Prostate gland (tissue), 2 donors: Measurements from ENCODE around the gene ZNF365. TPM values are rescaled to one million over a fixed set of nuclear protein-coding genes. Genes with fewer than 3 reads are reported as not detected.

Source experiments
- DNase-seq: peaks from one replicate; pipeline ENCODE4 v3.0.0-alpha.2; 2019; ENCODE audit warnings: low spot score
- H3K27ac ChIP-seq, 2 donors: fragments of 200-600 bp; sonication (generic); 2 replicates each; pipeline ENCODE4 v1.5.1; 2017 to 2019
- H3K27me3 ChIP-seq: fragments of 200-600 bp; sonication (generic); replicated peaks from 2 replicates; pipeline ENCODE4 v1.5.1; 2019; ENCODE audit not compliant: insufficient read depth
- H3K36me3 ChIP-seq, 2 donors: fragments of 200-600 bp; sonication (generic); 1 replicate in 1 of 2; 2 replicates in 1 of 2; pipeline versions ENCODE4 v1.5.1 to v1.8.1; 2017 to 2019
- H3K4me1 ChIP-seq: fragments of 200-600 bp; sonication (generic); replicated peaks from 2 replicates; pipeline ENCODE4 v1.5.1; 2019
- H3K4me3 ChIP-seq, 2 donors: fragments of 200-600 bp; sonication (generic); 2 replicates each; pipeline ENCODE4 v1.5.1; 2017 to 2019
- H3K9me3 ChIP-seq: fragments of 200-600 bp; sonication (generic); 2 replicates; pipeline ENCODE4 v1.5.1; 2017
- POLR2A ChIP-seq: fragments of 450-650 bp; IDR thresholded peaks from one replicate; pipeline ENCODE4 v1.6.1; 2016; ENCODE audit warnings: antibody characterized with exemption, mild to moderate bottlenecking
- POLR2AphosphoS5 ChIP-seq: sonication (generic); formaldehyde crosslinking; IDR thresholded peaks from one replicate; pipeline ENCODE4 v1.6.1; 2017; ENCODE audit warnings: antibody characterized with exemption
- WGBS: methylation state at CpG from one replicate; pipeline ENCODE4 v1.1.5; 2018; 5-methylcytosine and 5-hydroxymethylcytosine counted together
- intact Hi-C: fragments of 100-400 bp; cut with DNase I; formaldehyde crosslinking; loops from one replicate; pipeline ENCODE4 v1.14.2; 2022
- total RNA-seq, 2 donors: library from RNA; depleted of rRNA; stranded (reverse); fragments of >200 nt; gene quantifications; one replicate each; pipeline ENCODE4 v1.1.0, GENCODE V29; 2016
- TF ChIP-seq, protein P1 (sequence below), 4 experiments: fragments of 200-600 bp in 2 of 4; fragments of 450-650 bp in 2 of 4; sonication (generic) in 2 of 4; IDR thresholded peaks; 1 replicate in 3 of 4; 2 replicates in 1 of 4; pipeline ENCODE4 v1.5.1; 2016 to 2019; ENCODE audit warnings: antibody characterized with exemption in 4 of 4, mild to moderate bottlenecking in 2 of 4, moderate library complexity in 2 of 4

The ZNF365 gene
- total RNA-seq, 2 donors from 2014 or later, result 0.55 to 3.5 TPM

DNA sequence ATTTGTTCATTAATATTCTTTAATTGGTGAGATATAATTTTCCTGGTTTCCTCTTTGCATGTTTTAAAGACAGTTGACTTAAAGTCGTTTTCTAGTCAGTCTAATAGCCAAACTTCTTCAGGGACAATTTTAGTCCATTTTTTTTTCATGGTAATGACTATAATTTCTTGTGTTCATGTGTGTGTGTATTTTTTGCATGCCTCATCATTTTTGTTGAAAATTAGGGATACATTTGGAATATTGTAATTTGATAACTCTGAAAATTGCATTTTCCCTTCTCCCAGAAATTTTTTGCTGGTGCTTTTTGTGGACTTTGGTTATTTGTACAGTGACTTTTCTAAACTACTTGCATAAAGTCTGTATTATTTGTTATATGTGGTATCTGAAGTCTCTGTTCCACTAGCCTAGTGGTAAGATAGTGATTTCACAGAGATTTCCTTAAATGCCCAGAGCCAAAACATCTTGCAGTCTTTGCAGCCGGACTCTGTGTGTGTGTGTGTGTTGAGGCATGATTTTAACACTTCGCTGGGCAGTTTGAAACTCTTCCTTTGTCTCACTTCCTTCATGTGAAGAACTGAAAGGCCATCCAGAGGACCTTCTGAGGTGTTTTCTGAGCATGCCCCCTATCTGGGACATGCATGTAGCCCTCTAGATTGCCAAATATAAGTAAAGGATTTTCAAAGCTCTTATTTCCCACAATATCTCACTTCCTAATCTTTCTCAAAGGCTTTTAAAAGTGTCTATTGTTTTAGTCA is 40.9 kb upstream of the ZNF365 start:
- TF ChIP-seq POLR2A (no peak), POLR2AphosphoS5 (no peak)
- TF ChIP-seq, protein P1, sequence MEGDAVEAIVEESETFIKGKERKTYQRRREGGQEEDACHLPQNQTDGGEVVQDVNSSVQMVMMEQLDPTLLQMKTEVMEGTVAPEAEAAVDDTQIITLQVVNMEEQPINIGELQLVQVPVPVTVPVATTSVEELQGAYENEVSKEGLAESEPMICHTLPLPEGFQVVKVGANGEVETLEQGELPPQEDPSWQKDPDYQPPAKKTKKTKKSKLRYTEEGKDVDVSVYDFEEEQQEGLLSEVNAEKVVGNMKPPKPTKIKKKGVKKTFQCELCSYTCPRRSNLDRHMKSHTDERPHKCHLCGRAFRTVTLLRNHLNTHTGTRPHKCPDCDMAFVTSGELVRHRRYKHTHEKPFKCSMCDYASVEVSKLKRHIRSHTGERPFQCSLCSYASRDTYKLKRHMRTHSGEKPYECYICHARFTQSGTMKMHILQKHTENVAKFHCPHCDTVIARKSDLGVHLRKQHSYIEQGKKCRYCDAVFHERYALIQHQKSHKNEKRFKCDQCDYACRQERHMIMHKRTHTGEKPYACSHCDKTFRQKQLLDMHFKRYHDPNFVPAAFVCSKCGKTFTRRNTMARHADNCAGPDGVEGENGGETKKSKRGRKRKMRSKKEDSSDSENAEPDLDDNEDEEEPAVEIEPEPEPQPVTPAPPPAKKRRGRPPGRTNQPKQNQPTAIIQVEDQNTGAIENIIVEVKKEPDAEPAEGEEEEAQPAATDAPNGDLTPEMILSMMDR (IDR thresholded peaks at IDR 0.05), result no peak
- intact Hi-C loops, result no loop called here
- 67% methylated on average over 3 of the region's 3 CpGs for WGBS
- H3K27ac ChIP-seq, result no peak overlapping the region
- no peak for DNase-seq
- H3K4me1 ChIP-seq, result no peaks in the 10 kb centered on the region
- no peaks in the 10 kb centered on the region for H3K36me3 ChIP-seq
- no peak overlapping the region for H3K4me3 ChIP-seq
- H3K27me3 ChIP-seq, result no peaks in the 10 kb centered on the region
- H3K9me3 ChIP-seq, result no peaks in the 10 kb centered on the region

DNA sequence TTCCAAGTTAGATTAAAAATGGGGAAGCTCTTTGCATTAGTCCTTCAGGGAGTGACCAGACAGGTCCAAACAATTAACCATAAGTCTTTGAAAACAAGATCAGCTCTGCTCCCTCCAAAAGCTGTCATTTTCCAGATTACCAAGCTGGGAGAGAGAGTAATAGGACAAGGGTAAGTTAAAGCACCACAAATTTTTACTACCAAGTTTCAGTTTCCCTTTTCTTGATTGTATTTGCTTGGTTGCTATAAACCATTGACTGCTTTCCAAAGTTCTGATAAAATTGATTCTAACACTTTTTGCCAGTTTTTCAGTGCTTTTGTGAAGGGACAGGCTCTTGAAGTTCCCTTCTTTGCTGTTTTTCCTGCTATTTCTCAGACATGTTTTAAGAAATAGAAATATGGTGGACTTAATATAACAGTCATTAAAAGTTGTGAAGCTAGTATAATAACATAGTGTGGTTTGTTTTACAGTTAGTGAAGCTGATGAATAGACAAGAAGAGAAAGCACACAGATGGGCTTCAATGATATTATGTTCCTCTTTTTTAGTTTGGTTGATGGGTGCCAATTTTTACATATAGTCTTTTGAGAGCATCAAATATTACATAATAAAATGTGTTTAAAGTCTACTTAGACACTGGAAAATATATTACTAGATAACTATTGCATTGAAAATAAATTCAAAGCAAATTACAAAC is 40.0 kb upstream of the ZNF365 start:
- no peak overlapping the region for H3K27ac ChIP-seq
- H3K4me3 ChIP-seq, result no peak overlapping the region
- intact Hi-C loops, result no loop called here
- no peak for DNase-seq
- no peaks in the 10 kb centered on the region for H3K36me3 ChIP-seq
- H3K27me3 ChIP-seq, result no peaks in the 10 kb centered on the region
- no peaks in the 10 kb centered on the region for H3K9me3 ChIP-seq
- no peak for TF ChIP-seq POLR2AphosphoS5
- TF ChIP-seq, protein P1 (IDR thresholded peaks at IDR 0.05), result no peak
- no peak for TF ChIP-seq POLR2A
- H3K4me1 ChIP-seq, result no peaks in the 10 kb centered on the region

DNA sequence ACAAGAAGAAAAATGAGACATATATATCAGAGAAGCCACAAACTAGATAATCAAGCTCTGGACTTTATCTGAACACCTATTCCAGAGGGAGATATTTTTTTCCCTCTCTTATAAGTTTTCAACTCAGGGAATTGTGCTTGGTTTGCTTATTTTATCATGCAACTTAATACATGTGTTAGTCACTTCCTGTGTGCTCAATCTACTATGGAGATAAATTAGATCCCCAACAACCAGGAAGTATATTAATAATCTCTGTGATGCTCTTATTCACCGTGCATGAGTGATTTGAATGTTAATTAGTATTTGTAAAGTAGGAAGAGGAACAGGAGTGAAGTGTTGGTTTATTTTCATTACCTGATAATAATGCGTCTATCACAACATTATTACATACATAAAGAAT is 38.8 kb upstream of the ZNF365 start:
- DNase-seq, result no peak
- Histone ChIP-seq H3K4me3 (no peak overlapping the region), H3K4me1 (no peaks in the 10 kb centered on the region), H3K27me3 (no peaks in the 10 kb centered on the region), H3K27ac (no peak overlapping the region), H3K9me3 (no peaks in the 10 kb centered on the region), H3K36me3 (no peaks in the 10 kb centered on the region)
- intact Hi-C loops, result no loop called here
- TF ChIP-seq POLR2A, result no peak
- TF ChIP-seq, protein P1 (IDR thresholded peaks at IDR 0.05), result no peak
- no peak for TF ChIP-seq POLR2AphosphoS5
- 74% methylated on average over 2 of the region's 2 CpGs for WGBS

DNA sequence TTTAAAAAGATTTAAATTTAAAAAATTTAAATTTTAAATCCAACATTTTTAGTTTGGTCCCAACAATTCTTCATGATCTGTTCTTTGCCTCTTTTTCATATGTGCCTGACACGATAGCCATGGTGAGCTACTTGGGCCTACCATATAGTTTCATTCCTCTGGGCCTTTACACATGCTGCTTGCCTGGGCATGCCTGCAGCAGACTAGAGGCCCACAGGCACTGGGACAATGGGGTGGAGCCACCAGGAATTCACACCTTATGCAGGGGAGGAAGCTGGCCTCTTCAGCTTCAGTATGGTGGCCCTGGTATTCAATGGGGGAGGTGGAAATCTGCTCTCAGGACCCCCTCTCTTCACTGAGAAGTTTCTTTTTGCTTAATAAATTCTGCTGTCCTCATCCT is 37.8 kb upstream of the ZNF365 start:
- Histone ChIP-seq H3K4me1 (no peaks in the 10 kb centered on the region), H3K27me3 (no peaks in the 10 kb centered on the region), H3K9me3 (no peaks in the 10 kb centered on the region), H3K36me3 (no peaks in the 10 kb centered on the region), H3K4me3 (no peak overlapping the region), H3K27ac (no peak overlapping the region)
- intact Hi-C loops, result no loop called here
- WGBS, result 84% methylated on average over 1 of the region's 1 CpG
- no peak for TF ChIP-seq POLR2A
- no peak for TF ChIP-seq POLR2AphosphoS5
- TF ChIP-seq, protein P1 (IDR thresholded peaks at IDR 0.05), result no peak
- no peak for DNase-seq

DNA sequence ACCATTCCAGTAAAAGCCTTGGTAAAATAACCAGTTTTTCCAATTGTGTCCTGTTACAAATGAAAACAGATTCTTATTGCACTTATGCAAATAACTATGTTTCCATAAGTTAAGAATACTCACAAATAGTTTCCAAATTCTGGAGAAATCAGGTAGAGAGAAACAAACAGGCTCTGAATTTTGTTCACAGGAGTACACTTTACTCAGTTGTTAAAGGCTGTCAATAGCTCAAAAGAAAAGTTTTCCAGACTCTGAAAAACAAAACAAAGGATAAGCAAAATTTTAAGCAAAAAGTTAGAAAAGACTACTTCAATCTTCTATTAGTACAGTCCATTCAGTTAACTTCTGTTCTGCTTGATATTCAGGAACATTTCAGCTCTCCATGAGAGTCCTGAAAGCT is 32.8 kb upstream of the ZNF365 start:
- Histone ChIP-seq H3K4me3 (no peak overlapping the region), H3K36me3 (no peaks in the 10 kb centered on the region), H3K4me1 (no peaks in the 10 kb centered on the region), H3K27ac (no peak overlapping the region), H3K27me3 (no peaks in the 10 kb centered on the region), H3K9me3 (no peaks in the 10 kb centered on the region)
- intact Hi-C loops, result no loop called here
- TF ChIP-seq POLR2A, result no peak
- TF ChIP-seq, protein P1 (IDR thresholded peaks at IDR 0.05), result no peak
- TF ChIP-seq POLR2AphosphoS5, result no peak
- DNase-seq, result no peak
